ENCODE data around the gene LIMK1.

DNA sequence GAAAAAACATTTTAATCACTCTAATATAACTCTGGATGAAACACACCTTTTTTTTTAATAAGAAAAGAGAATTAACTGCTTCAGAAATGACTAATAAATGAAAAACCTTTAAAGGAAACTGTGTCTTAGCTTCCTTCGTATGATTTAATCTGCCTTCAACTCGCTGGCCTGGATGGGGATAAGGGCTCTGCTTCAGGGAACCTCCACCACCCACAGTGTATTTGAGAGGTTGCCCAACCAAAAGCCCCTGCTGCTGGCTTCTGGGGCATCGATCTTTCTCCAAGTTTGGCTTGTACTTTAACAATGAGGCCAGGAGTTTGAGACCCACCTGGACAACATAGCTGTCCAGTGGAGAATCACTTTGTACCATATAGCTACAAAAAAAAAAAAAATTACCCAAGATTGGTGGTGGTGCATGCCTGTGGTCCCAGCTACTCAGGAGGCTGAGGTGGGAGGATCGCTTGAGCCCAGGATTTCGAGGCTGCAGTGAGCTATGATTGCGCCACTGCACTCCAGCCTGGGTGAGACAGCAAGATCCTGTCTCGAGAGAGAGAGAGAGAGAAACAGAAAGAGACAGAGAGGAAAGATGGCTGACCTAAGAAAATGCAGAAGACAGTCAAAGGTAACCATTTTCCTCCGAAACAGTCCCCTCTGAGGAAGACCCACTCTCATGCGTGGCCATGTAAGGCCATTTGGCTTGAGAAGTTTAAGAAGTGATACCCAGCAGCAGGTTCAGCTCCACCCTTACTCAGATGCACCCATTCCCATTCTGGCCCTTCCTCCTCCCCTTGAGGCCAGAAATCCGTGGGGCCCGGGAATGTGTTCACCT lies 13.6 kb upstream of the LIMK1 start:
- TF ChIP-seq EZH2phosphoT487 (IDR thresholded peaks at IDR 0.05; ENCODE audit: low read depth, severe bottlenecking, unreplicated experiment) (no peak), EZH2 (IDR thresholded peaks at IDR 0.05; ENCODE audit: borderline replicate concordance) (no peak)
